GM03348 (cell line): Measurements from ENCODE around the gene NUP160.
"Not testable (repeated sequence)": the region's sequence is repeated elsewhere in the genome, so short reads cannot be mapped to it uniquely, and the experiment has no call there.

ENCODE experiments used
- DNase-seq: peaks from one replicate; pipeline ENCODE4 v3.0.0; 2012; ENCODE audit warnings: low spot score

Gene NUP160

DNA sequence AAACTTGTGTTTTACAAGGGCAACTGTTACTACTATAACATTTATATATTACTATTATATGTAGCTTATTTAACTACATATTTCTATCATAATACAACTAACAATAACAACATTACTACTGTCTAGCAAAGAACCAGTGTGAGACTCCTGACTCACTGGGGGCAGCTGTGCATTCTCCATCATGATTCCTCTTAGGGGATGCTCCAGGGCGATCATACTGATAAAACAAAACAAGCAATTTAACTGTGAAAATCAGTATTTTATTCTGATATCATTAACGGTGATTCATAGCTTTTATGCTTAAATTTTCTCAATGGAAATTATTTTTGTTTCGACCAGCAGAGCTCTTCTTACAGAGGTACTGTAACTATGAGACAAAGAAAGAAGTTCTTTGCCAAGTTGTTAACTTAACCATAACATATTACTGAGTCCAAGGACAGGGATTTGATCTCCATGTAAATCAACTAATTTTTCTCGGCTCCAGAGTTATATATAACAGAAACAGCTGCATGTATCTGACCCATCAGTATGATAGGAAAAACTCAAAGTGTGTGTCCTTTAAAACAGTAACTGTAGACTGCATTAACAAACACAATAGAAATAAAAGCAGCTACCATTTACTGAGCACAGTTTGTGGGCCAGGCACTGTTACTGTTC, 56.2 kb downstream of the NUP160 start:
- DNase-seq: peak; percentile 9

DNA sequence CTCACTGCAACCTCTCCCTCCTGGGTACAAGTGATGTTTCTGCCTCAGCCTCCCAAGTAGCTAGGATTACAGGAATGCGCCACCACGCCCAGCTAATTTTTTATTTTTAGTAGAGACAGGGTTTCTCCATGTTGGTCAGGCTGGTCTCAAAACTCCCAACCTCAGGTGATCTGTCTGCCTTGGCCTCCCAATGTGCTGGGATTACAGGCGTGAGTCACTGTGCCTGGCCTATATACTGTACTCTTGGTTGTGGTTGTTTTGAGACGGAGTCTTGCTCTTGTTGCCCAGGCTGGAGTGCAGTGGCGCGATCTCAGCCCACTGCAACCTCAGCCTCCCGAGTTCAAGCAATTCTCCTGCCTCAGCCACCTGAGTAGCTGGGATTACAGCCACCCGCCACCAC, 58.1 kb downstream of the NUP160 start:
- not testable (repeated sequence) for DNase-seq

DNA sequence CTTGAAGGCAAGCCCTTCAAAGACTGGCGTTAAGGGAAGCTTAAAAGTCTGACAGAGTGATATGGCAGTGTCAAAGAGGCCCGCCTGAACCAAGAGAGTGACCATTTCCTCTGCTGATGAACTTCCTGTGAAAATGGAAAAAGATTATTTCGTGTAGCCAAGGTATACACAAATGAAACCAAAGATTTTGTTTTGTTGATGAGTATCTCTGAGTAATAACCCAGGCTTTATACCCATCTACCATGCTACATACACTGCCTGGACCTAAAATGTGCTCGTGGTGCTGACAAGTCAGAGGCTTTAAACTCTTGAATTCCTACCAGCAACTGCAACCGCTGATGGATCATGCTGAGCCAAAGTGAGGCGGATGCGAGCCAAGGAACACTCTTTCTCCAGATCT, 60.0 kb downstream of the NUP160 start:
- DNase-seq: no peak

DNA sequence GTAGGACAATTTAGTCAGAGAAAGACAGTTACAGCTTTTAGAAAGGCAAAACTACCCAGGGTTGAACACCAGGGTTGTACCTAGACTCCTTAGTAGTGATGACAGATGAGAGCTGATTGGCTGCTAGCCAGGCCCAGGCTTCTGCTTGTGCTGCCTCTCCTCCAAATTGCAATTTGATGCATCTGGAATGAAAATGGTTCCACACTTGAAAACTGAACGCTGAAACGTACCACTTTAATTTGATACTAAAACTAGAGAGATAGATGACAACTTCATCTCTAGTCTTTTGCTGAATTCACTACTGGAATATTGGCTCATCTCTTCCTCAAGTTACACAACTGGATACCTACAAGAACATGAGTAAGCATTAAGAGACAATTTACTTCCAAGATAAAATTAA, 61.8 kb downstream of the NUP160 start:
- peak; percentile 33 for DNase-seq

DNA sequence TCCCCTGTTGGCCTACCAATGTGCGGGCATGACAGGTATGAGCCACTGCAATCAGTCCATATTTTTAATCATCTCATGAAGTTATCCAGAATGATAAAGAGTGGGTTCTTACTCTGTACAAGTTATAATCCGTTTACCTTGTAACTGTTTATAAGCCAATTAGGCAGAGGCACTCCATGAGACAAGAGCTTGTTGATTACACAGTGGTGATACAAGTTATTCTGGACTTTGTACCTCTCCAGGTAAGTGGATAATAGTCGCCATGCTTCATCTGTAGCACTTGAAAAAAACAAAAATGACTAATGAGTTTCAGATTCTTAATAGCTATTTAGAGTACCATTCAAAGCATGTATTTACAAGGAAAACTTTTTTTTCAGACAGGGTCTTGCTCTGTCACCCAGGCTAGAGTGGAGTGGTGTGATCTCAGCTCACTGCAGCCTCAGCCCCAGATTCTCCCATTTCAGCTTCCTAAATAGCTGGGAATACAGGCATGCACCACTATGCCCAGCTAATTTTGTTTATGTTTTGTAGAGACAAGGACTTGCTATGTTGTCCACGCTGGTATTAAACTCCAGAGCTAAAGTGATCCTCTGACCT, 63.3 kb downstream of the NUP160 start:
- no peak for DNase-seq

DNA sequence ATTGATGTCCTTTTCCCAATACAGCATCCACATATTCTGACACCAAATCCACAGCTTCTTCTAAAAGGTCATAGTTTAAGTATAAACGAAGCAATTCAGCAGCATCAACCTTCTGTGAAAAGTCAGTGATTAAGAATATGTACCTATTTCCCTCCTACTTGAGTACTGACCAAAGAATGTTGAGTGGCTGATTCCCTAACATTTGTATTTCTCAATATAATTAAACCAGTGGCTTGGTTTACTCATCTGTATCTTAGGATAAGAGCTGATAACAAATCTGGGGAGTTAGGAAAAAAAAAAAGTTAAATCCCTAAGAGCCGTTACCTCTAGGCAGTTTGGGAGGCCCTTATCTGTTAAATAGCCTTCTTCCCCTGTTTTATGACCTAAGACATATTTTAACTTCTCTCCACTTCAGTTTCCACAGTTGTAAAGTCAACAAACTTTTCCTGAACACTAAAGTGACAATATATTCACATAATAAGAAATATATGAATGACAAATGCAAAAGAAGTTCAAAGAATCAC, 65.0 kb downstream of the NUP160 start:
- no peak for DNase-seq

DNA sequence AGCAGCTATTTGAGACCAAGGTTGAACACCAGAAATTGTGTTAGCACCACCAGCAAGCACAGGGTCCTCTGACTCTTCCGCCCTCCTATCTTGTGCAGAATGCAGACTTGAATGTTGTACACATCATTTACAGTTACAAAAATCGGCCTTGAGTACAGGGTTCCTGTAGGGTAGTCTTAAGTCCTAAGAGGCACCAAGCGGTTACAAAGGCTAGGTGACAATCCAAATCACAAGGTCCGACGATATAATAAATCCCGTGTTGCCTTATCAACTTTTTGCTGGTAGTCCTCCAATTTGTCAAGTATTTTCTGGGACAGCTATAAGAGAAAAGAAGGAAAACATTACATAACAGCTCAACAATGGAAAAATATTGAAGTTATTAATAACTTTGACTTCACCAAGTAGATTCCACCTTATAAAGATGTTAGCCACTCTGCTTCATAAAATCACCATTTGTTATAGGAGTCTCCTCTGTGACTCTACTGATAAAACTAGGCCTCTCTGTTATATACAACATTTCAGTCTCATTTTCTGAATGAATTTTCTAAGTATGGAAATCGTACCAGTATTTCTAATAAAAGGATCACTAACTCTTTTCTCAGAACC, 69.2 kb downstream of the NUP160 start:
- DNase-seq: no peak

DNA sequence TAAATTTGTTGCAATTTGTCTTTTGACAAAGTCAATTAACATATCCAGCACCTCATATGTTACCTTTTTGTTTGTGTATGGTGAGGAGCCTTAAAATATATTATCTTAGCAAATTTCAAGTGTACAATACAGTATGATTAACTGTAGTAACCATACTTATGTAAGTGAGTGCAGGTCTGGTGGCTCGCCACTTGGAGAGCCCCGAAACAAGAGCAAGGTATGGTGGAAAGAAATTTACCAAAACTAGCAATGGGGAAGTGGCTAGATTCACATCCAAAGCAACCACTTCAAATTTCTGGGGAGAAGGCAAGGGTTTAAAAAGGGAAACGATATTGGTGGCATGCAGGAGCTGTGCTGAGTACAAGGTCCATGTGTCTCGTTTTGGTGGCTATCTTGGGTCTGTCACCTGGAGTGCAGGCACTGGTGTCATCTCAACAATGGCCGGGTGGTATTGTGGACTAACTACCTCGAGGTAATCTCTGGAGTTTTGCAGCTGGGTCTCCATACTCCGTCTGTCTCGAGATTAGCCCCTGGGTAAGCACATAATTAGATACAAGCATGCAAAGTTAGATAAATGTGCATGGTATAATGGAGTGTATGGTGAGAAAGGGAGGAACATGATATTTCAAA, 72.8 kb downstream of the NUP160 start:
- no peak for DNase-seq

DNA sequence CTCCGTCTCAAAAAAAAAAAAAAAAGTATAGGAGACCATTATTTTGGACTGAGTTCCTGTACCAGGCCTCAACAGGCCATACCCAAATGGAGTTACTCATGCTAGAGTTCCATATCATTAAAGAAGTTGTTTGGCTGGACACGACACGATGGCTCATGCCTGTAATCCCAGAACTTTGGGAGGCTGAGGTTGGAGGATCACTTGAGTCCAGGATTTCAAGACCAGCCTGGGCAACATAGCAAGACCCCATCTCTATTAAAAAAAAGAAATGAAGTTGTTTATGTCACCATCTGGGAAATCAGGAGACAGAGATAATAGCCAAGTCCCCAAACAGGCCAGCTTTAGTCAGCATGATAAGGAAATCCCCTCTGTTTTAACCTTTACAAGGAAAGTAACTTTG, 74.3 kb downstream of the NUP160 start:
- DNase-seq: no peak

DNA sequence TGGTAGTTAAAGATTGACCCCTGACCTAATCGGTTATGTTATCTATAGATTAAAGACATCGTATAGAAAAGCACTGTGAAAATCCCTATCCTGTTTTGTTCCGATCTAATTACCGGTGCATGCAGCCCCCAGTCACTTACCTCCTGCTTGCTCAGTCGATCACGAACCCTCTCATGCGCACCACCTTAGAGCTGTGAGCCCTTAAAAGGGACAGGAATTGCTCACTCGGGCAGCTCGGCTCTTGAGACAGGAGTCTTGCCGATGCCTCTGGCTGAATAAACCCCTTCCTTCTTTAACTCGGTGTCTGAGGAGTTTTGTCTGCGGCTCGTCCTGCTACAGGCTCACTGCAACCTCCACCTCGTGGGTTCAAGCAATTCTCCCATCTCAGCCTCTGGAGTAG, 78.6 kb downstream of the NUP160 start:
- not testable (repeated sequence) for DNase-seq

DNA sequence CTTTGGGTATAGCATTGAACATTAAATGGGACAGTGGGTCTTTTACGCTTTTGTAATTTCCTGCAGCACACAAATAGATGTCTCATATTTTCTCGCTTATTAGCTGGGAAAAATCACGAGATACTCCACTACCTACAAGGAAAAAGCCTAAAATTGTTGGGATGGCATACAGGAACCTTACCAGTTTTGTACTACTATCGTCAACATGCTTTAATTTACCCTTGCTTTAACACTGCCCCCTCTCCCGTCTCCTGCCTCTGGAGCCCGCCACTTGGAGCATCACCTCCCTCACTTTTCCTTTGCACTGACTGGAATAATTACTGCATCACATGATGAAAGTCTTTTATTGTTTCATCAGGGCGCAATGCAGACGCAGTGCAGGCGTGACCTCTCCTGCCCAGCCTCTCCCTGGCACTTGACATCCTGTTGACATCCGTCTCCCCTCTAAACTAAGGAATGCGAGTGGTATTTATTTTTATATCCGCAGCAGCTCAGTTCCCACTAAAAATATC, 80.0 kb downstream of the NUP160 start:
- peak; percentile 83 for DNase-seq

DNA sequence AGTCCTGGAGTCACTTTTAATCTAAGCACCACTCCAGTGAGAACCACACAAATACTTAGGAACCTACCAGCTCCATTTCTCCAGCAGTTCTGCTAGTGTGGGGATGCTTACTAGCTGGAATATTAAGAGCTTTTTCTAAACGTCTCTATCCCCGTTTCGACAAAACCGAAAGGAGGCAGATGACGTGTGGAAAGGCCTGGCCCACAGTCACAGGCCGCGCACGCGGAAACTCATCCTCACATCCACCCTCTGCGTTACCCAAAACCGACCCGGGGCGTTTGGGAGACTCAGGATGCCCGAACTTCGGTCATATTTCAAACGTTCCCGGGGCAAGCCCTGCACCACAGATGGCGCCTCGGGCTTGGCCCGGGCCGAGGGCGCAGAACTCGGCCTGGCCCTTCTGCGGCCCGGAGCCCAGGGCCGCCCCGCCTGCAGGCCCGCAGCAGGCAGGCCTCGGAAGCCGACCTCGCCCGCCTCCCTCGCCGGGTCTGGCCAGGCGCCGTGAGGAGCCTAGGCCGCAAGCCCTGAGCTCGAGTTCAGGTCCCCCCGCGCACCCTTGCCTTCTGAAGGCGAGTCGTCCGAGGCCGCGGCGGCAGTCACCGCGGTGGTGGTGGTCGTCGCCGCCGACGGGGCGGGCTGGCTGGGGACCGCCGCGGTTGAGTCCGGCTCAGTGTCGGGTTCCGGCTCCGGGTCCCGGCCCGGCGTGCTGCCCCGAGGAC, 81.5 kb downstream of the NUP160 start:
- DNase-seq: peak; percentile 50

DNA sequence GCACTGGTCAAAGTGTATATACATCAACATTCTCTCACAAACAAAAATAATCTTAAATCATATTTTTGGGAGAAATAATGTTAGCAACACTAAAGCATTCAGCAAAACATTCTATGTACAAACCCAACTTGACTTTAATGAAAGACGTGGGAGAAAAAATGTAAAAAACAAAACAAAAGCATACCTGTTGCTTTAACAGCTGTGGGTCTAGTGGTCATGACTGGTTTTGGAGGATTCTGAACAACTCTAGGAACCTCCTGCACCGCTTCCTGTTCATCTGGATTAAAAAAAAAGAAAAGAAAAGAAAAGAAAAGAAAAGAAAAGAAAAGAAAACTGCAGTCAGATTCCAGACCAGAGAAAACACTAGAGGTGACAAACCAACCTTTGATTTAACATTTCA, 83.1 kb downstream of the NUP160 start:
- no peak for DNase-seq

DNA sequence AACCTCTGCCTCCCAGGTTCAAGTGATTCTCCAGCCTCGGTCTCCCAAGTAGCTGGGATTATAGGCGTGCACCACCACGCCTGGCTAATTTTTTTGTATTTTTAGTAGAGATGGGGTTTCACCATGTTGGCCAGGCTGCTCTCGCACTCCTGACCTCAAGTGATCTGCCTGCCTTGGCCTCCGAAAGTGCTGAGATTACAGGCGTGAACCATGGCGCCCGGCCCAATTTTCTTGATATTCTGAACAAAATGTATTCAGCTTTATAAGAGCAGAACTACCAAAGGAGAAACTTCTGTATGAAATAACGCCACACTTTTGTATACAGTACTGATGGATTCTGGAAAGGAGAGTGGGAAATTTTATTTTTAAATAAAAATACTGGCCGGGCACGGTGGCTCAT, 88.9 kb downstream of the NUP160 start:
- DNase-seq: not testable (repeated sequence)

DNA sequence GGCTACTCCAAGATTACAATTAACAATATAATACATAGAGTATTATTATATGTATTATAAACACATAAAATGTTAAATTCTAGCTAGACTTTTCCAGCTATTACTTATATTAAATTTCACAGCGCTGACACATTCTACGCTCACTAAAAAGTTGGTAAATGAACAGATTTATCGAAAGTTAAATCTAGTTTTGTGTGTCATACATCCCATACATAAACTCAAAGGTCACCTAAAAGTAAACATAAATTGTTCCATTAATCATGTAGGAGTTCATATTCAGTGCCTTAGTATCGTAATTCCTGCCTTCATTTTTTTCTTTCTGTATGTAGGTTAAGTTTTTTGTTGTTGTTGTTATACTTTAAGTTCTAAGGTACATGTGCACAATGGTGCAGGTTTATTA, 91.9 kb downstream of the NUP160 start:
- no peak for DNase-seq

DNA sequence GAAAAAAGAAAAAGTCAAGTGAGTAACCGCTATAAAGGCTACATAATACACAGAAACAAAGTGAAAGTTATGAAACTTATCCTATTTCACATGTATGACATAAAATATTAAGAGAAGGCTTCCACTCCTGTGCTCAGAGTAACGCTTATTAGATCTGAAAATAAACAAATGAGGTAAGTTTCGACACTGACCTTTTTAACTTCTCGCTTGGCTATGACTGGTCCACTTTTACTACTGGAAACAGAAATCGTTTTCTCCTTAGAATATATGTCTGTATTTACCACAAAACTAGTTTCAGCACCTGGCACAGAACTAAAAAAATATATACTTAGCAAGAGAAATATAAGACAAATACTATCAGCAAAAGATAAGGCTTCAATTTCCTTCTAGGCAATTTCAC, 97.4 kb downstream of the NUP160 start:
- DNase-seq: no peak

DNA sequence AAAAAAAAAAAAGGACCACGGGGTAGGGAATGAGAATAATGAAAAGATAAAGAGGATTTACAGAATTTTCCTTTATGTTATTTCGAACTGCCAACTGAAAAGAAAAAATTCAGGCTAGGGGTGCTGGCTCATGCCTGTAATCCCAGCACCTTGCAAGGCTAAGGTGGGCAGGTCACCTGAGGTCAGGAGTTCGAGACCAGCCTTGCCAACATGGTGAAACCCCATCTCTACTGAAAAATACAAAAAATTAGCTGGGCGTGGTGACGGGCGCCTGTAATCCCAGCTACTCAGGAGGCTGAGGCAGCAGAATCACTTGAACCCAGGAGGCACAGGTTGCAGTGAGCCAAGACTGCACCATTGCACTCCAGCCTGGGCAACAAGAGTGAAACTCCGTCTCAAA, 105.7 kb downstream of the NUP160 start:
- not testable (repeated sequence) for DNase-seq

DNA sequence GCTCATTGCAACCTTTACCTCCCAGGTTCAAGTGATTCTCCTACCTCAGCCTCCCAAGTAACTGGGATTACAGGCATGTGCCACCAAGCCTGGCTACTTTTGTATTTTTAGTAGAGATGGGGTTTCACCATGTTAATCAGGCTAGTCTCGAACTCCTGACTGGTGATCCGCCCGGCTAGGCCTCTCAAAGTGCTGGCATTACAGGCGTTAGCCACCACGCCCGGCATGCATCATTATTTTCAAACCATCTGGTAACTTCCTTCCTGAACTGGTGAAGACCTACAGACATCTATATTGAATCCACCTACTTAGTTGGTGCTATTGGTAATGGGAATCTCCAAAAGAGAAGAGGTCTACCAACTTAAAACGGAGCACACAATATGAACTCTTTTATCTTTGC, 110.3 kb downstream of the NUP160 start:
- DNase-seq: not testable (repeated sequence)

DNA sequence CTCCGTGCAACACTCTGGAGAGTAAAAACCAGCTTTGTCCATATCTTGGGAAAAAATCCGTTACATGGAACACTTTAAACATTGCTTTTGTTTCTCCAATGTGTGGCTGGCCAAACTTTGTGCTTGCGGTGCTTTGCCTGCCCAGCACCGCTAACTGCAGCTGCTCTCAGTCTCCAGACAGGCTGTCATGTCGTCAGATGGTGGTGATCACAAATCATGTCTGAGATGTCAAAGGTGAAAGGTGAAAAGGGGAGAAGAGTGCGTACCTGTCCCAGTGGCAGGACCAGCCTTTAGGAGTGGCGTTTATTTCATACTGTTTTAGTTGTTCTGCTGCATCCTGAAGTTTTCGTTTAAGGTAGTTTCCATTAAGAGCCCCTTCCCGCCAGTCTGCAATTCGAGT, 115.9 kb downstream of the NUP160 start:
- DNase-seq: no peak

DNA sequence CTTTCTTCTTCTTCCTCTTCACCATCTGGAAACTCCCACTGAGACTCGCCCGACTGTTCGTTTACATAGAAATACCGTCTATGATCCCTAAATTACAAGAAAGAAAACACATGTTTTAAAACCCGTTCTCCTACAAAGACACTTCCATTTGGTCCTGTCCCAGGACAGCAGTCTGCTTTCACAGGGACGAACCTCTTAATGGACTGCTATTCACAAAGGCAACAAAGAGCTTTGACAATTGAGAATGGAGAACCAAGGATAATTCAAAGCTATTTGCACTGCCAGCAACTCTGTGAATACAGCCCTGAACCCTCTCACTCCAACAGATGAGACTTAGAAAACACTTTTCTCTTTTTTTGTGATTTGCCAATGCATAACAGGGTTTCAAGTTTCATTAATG, 116.7 kb downstream of the NUP160 start:
- DNase-seq: no peak
